Measurements from ENCODE around the gene INPP5J. TPM values are rescaled to one million over a fixed set of nuclear protein-coding genes. Genes with fewer than 3 reads are reported as not detected.
"Not testable (repeated sequence)": the region's sequence is repeated elsewhere in the genome, so short reads cannot be mapped to it uniquely, and the experiment has no call there.

INPP5J gene
- total and polyA plus RNA-seq, 2 of the 13 experiments (the other 11 are each of a cell fraction or from before 2014, with no cell fraction given) = 0.24 to 1.1 TPM

DNA sequence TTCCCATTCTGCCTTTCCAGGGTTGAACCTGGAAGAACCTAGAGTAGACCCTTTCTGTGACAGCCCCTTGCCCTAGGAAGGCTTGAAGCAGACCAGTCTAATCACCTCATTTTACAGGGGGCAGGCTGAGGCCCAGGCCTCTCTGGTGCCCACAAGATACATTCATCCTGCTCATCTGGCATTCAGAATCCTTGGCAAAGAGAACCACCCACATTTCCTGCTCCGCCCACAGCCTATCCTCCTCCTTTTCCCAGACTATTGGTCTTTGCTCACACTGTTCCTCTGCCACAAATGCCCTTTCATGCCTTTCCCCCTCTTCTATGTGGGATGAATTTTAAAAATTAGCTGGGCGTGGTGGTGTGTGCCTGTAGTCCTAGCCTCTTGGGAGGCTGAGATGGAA lies 44.4 kb upstream of the INPP5J start:
- in situ Hi-C loops (cut with HindIII; ENCODE audit: extremely low pct_ligation_motif_present, low pct_unique_long_range_greater_than_20kb) = not testable (repeated sequence)

DNA sequence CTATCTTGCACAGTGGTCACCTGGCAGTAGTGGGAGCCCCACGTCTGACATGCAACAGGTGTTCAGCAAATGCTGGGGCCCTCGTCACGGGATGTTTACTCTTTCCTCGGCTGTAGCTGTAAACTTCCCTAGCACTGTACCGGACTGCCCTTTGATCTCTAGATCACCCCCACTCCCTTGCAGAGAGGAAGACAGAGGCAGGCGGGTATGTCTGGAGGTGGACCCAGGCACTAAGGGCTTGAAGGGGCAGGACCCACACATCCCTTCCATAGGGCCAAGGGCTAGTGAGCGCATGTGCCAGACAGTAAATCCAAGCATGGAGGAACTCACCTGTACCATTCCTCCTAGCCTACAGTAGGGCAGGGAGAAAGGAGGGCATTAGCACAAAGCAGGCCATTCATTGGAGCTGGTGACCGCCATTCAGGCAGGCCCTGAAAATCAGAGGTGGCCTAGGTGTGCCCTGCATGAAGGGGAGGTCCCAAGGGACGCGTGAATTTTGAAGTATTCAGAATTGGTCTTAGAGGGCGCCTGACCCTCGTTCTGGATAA lies 43.6 kb upstream of the INPP5J start:
- no peaks in the 10 kb centered on the region for H4K20me1 ChIP-seq (ENCODE audit: insufficient read depth, low read length)
- peaks cover 3% of the 10 kb centered on the region for H3K79me2 ChIP-seq (ENCODE audit: insufficient read depth, low read length)
- ChIA-PET POLR2A (interaction anchor here (0.7 to 6.5 kb wide), 10 partner anchors 11 to 112 kb away, joined by 3 to 113 read pairs (median 4); partner anchors contain the start of genes MORC2, SELENOM and TUG1), CTCF (ENCODE audit: low intra/inter-chr PET ratio, low total read pairs) (no interaction called here)
- in situ Hi-C loops (cut with HindIII; ENCODE audit: extremely low pct_ligation_motif_present, low pct_unique_long_range_greater_than_20kb) = no loop called here
- H2AFZ ChIP-seq (ENCODE audit: low read length) = no peak overlapping the region
- H3K9me3 ChIP-seq (ENCODE audit: low read length) = no peaks in the 10 kb centered on the region
- H3K27me3 ChIP-seq (ENCODE audit: control insufficient read depth in 1 of 2, insufficient read depth in 2 of 2, low read length in 2 of 2) = no peaks in the 10 kb centered on the region; a peak in 1 of 5 replicates
- H3K4me3 ChIP-seq (replicated peaks in 1 of 3; ENCODE audit: insufficient read depth in 1 of 3, low read depth in 2 of 3, low read length in 3 of 3) = peak overlapping the region; percentile 28 to 63 (median 33); a peak in 5 of 6 replicates
- H3K4me2 ChIP-seq (ENCODE audit: low read depth, low read length) = peak overlapping the region; percentile 93
- 17% methylated on average over 6 of the region's 12 CpGs for WGBS (ENCODE audit: low lambda C conversion rate)
- peak; percentile 92 for FAIRE-seq
- ATAC-seq = peak; percentile 68
- H3K36me3 ChIP-seq (replicated peaks in 1 of 2; ENCODE audit: control insufficient read depth in 1 of 2, insufficient read depth in 2 of 2, low read length in 2 of 2) = peaks cover 2 to 4% of the 10 kb centered on the region in 2 experiments; a peak in 1 of 5 replicates
- peak overlapping the region; percentile 60 for H3K27ac ChIP-seq (ENCODE audit: extremely low read length, insufficient read depth, low read length)
- H3K9ac ChIP-seq (ENCODE audit: insufficient read depth, low read depth, low read length) = peak overlapping the region; percentile 52
- intact Hi-C loops (cut with micrococcal nuclease; ENCODE audit: unreplicated experiment) = no loop called here
- H3K4me1 ChIP-seq (ENCODE audit: insufficient read depth, low read length) = peaks cover 47% of the 10 kb centered on the region
- no TSS peak for BruUV-seq (replicated peaks)
- DNase-seq (ENCODE audit: low spot score) = peak; percentile 77
- TF ChIP-seq, protein P1, sequence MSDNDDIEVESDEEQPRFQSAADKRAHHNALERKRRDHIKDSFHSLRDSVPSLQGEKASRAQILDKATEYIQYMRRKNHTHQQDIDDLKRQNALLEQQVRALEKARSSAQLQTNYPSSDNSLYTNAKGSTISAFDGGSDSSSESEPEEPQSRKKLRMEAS (IDR thresholded peaks at IDR 0.05) = peak; percentile 67
- TF ChIP-seq ZNF567 (CRISPR knock-in tag; IDR thresholded peaks at IDR 0.05; ENCODE audit: borderline replicate concordance) (0 out of 2 replicates have a peak, but pooled peaks have one; percentile 29), IRX3 (CRISPR knock-in tag; IDR thresholded peaks at IDR 0.05; ENCODE audit: borderline replicate concordance, low read depth) (no peak), DR1 (CRISPR knock-in tag; IDR thresholded peaks at IDR 0.05) (peak; percentile 32; the same call in 1 of the 2 replicates), RBM22 (optimal IDR thresholded peaks at IDR 0.05; ENCODE audit: low read length) (peak; percentile 48), ZSCAN31 (CRISPR knock-in tag; IDR thresholded peaks at IDR 0.05; ENCODE audit: low read depth) (0 out of 2 replicates have a peak, but pooled peaks have one; percentile 49), BRCA1 (CRISPR knock-in tag; IDR thresholded peaks at IDR 0.05) (0 out of 2 replicates have a peak, but pooled peaks have one; percentile 28), BORCS8-MEF2B (CRISPR knock-in tag; IDR thresholded peaks at IDR 0.05) (peak; percentile 65), THAP11 (CRISPR knock-in tag; IDR thresholded peaks at IDR 0.05) (peak; percentile 37; the same call in 1 of the 2 replicates), CHD2 (IDR thresholded peaks at IDR 0.05; ENCODE audit: low read depth, low read length) (no peak), ZNF501 (CRISPR knock-in tag; IDR thresholded peaks at IDR 0.05) (0 out of 2 replicates have a peak, but pooled peaks have one; percentile 18), ZNF225 (CRISPR knock-in tag; IDR thresholded peaks at IDR 0.05) (0 out of 2 replicates have a peak, but pooled peaks have one; percentile 49), MIXL1 (CRISPR knock-in tag; IDR thresholded peaks at IDR 0.05) (peak; percentile 65; the same call in 1 of the 2 replicates), HOXA3 (CRISPR knock-in tag; IDR thresholded peaks at IDR 0.05) (peak; percentile 73)
- TF ChIP-seq, protein P2, sequence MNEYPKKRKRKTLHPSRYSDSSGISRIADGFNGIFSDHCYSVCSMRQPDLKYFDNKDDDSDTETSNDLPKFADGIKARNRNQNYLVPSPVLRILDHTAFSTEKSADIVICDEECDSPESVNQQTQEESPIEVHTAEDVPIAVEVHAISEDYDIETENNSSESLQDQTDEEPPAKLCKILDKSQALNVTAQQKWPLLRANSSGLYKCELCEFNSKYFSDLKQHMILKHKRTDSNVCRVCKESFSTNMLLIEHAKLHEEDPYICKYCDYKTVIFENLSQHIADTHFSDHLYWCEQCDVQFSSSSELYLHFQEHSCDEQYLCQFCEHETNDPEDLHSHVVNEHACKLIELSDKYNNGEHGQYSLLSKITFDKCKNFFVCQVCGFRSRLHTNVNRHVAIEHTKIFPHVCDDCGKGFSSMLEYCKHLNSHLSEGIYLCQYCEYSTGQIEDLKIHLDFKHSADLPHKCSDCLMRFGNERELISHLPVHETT (CRISPR knock-in tag; conservative IDR thresholded peaks at IDR 0.05) = 0 out of 2 replicates have a peak, but pooled peaks have one; percentile 46

More for the DNA sequence above, 44.4 kb upstream of the INPP5J start:
- H4K20me1 ChIP-seq (ENCODE audit: insufficient read depth, low read length); H3K27ac ChIP-seq (ENCODE audit: extremely low read length, insufficient read depth, low read length); H3K9me3 ChIP-seq (ENCODE audit: low read length); intact Hi-C loops (cut with micrococcal nuclease; ENCODE audit: unreplicated experiment); CTCF ChIA-PET (ENCODE audit: low intra/inter-chr PET ratio, low total read pairs); H3K4me3 ChIP-seq (replicated peaks in 1 of 3; ENCODE audit: insufficient read depth in 1 of 3, low read depth in 2 of 3, low read length in 3 of 3); FAIRE-seq; H2AFZ ChIP-seq (ENCODE audit: low read length); ATAC-seq; H3K79me2 ChIP-seq (ENCODE audit: insufficient read depth, low read length); DNase-seq (ENCODE audit: low spot score); H3K9ac ChIP-seq (ENCODE audit: insufficient read depth, low read depth, low read length); BruUV-seq (replicated peaks); H3K36me3 ChIP-seq (replicated peaks in 1 of 2; ENCODE audit: control insufficient read depth in 1 of 2, insufficient read depth in 2 of 2, low read length in 2 of 2); H3K27me3 ChIP-seq (ENCODE audit: control insufficient read depth in 1 of 2, insufficient read depth in 2 of 2, low read length in 2 of 2): not testable (repeated sequence)
- 83% methylated on average over 2 of the region's 2 CpGs for WGBS (ENCODE audit: low lambda C conversion rate)
- H3K4me2 ChIP-seq (ENCODE audit: low read depth, low read length) = peak overlapping the region; percentile 93; the same call in 1 of the 2 replicates
- peaks cover 44% of the 10 kb centered on the region for H3K4me1 ChIP-seq (ENCODE audit: insufficient read depth, low read length)
- POLR2A ChIA-PET = interaction anchor here (0.9 to 6.5 kb wide), 6 partner anchors 11 to 111 kb away, joined by 3 to 113 read pairs (median 14); partner anchors contain the start of genes MORC2 and TUG1
